ENCODE results near the gene OR2AT4.
"Not testable (repeated sequence)": the region's sequence is repeated elsewhere in the genome, so short reads cannot be mapped to it uniquely, and the experiment has no call there.

The OR2AT4 gene

GRCh38 chr11:75051043-75051442, 45.6 kb downstream of the OR2AT4 start:
- Histone ChIP-seq H3K27ac (ENCODE audit: insufficient read depth, low read length, poor library complexity, severe bottlenecking) (no peak overlapping the region), H3K9me3 (ENCODE audit: control insufficient read depth, low read length) (peaks cover 5% of the 10 kb centered on the region), H3K4me1 (ENCODE audit: control insufficient read depth, insufficient read depth, low read length, poor library complexity, severe bottlenecking) (no peaks in the 10 kb centered on the region)

GRCh38 chr11:75050516-75050915, 46.2 kb downstream of the OR2AT4 start:
- Histone ChIP-seq H3K9me3 (ENCODE audit: control insufficient read depth, low read length) (peaks cover 5% of the 10 kb centered on the region), H3K27ac (ENCODE audit: insufficient read depth, low read length, poor library complexity, severe bottlenecking) (no peak overlapping the region), H3K36me3 (ENCODE audit: control insufficient read depth, insufficient read depth, low read length) (no peaks in the 10 kb centered on the region), H3K4me1 (ENCODE audit: control insufficient read depth, insufficient read depth, low read length, poor library complexity, severe bottlenecking) (no peaks in the 10 kb centered on the region), H3K27me3 (replicated peaks; ENCODE audit: control insufficient read depth, insufficient read depth, low read length, poor library complexity, severe bottlenecking) (no peaks in the 10 kb centered on the region), H3K4me3 (ENCODE audit: insufficient read depth, low read depth, low read length, poor library complexity, severe bottlenecking) (no peak overlapping the region)
- DNase-seq, result no peak

More at GRCh38 chr11:75051043-75051442, 45.6 kb downstream of the OR2AT4 start:
- H3K4me3 ChIP-seq (ENCODE audit: insufficient read depth, low read depth, low read length, poor library complexity, severe bottlenecking), result no peak overlapping the region
- no peaks in the 10 kb centered on the region for H3K27me3 ChIP-seq (replicated peaks; ENCODE audit: control insufficient read depth, insufficient read depth, low read length, poor library complexity, severe bottlenecking)
- no peak for DNase-seq
- H3K36me3 ChIP-seq (ENCODE audit: control insufficient read depth, insufficient read depth, low read length), result no peaks in the 10 kb centered on the region

DNA sequence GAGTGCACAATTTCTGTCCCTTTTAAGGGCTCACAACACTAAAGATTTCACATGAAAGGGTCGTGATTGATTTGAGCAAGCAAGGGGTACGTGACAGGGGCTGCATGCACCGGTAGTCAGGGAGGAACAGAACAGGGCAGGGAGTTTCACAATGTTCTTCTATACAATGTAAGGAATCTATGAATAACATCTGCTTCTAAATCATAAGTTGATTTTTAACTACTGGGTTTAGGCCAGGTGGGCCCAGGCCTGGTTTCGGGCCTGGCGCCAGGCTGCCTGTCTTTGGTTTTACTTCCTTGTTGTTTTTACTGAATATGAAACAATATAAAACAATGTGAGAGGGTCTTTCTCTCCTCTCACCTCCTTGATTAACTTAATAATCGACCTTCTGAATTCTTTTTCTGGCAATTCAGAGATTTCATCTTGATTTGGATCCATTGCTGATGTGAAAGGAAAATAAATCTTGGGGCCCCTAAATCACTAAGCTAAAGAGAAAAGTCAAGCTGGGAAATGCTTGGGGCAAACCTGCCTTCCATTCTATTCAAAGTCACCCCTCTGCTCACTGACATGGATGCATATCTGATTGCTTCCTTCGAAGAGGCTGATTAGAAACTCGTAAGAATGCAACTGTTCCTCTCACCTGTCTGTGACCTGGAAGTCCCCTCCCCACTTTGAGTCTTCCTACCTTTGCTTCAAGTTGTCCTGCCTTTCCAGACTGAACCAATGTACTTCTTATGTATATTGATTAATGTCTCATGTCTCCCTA, 47.0 kb downstream of the OR2AT4 start:
- DNase-seq; H3K4me3 ChIP-seq (ENCODE audit: insufficient read depth, low read depth, low read length, poor library complexity, severe bottlenecking); H3K4me1 ChIP-seq (ENCODE audit: control insufficient read depth, insufficient read depth, low read length, poor library complexity, severe bottlenecking); H3K27me3 ChIP-seq (replicated peaks; ENCODE audit: control insufficient read depth, insufficient read depth, low read length, poor library complexity, severe bottlenecking); H3K9me3 ChIP-seq (ENCODE audit: control insufficient read depth, low read length); H3K27ac ChIP-seq (ENCODE audit: insufficient read depth, low read length, poor library complexity, severe bottlenecking); H3K36me3 ChIP-seq (ENCODE audit: control insufficient read depth, insufficient read depth, low read length): not testable (repeated sequence)

GRCh38 chr11:75047191-75047590, 49.5 kb downstream of the OR2AT4 start:
- H3K27me3 ChIP-seq (replicated peaks; ENCODE audit: control insufficient read depth, insufficient read depth, low read length, poor library complexity, severe bottlenecking), result no peaks in the 10 kb centered on the region
- no peaks in the 10 kb centered on the region for H3K4me1 ChIP-seq (ENCODE audit: control insufficient read depth, insufficient read depth, low read length, poor library complexity, severe bottlenecking)
- H3K36me3 ChIP-seq (ENCODE audit: control insufficient read depth, insufficient read depth, low read length), result no peaks in the 10 kb centered on the region
- DNase-seq, result no peak
- peaks cover under 1% of the 10 kb centered on the region for H3K9me3 ChIP-seq (ENCODE audit: control insufficient read depth, low read length)
- no peak overlapping the region for H3K27ac ChIP-seq (ENCODE audit: insufficient read depth, low read length, poor library complexity, severe bottlenecking)
- H3K4me3 ChIP-seq (ENCODE audit: insufficient read depth, low read depth, low read length, poor library complexity, severe bottlenecking), result no peak overlapping the region

DNA sequence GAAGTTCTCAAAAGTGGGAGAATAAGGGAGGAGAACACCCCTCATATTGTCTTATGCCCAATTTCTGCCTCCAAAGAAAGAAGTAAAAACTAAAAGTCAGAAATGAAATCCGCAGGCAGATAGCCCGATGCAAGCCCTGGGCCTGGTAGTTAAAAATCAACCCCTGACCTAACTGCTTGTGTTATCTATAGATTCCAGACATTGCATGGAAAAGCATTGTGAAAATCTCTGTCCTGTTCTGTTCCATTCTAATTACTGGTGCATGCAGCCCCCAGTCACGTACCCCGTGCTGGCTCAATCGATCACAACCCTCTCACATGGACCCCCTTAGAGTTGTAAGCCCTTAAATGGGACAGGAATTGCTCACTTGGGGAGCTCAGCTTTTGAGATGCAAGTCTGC, 50.0 kb downstream of the OR2AT4 start:
- not testable (repeated sequence) for H3K4me3 ChIP-seq (ENCODE audit: insufficient read depth, low read depth, low read length, poor library complexity, severe bottlenecking); H3K27ac ChIP-seq (ENCODE audit: insufficient read depth, low read length, poor library complexity, severe bottlenecking); H3K36me3 ChIP-seq (ENCODE audit: control insufficient read depth, insufficient read depth, low read length); H3K27me3 ChIP-seq (replicated peaks; ENCODE audit: control insufficient read depth, insufficient read depth, low read length, poor library complexity, severe bottlenecking); H3K9me3 ChIP-seq (ENCODE audit: control insufficient read depth, low read length); H3K4me1 ChIP-seq (ENCODE audit: control insufficient read depth, insufficient read depth, low read length, poor library complexity, severe bottlenecking); DNase-seq

- H3K4me3 ChIP-seq (ENCODE audit: insufficient read depth, low read depth, low read length, poor library complexity, severe bottlenecking); H3K27me3 ChIP-seq (replicated peaks; ENCODE audit: control insufficient read depth, insufficient read depth, low read length, poor library complexity, severe bottlenecking); H3K9me3 ChIP-seq (ENCODE audit: control insufficient read depth, low read length); H3K27ac ChIP-seq (ENCODE audit: insufficient read depth, low read length, poor library complexity, severe bottlenecking); H3K36me3 ChIP-seq (ENCODE audit: control insufficient read depth, insufficient read depth, low read length); H3K4me1 ChIP-seq (ENCODE audit: control insufficient read depth, insufficient read depth, low read length, poor library complexity, severe bottlenecking); DNase-seq: not testable (repeated sequence)
Measured at GRCh38 chr11:75044381-75045170, 52.1 kb downstream of the OR2AT4 start.

- not testable (repeated sequence) for H3K9me3 ChIP-seq (ENCODE audit: control insufficient read depth, low read length); H3K27me3 ChIP-seq (replicated peaks; ENCODE audit: control insufficient read depth, insufficient read depth, low read length, poor library complexity, severe bottlenecking); H3K36me3 ChIP-seq (ENCODE audit: control insufficient read depth, insufficient read depth, low read length); H3K27ac ChIP-seq (ENCODE audit: insufficient read depth, low read length, poor library complexity, severe bottlenecking); H3K4me3 ChIP-seq (ENCODE audit: insufficient read depth, low read depth, low read length, poor library complexity, severe bottlenecking); H3K4me1 ChIP-seq (ENCODE audit: control insufficient read depth, insufficient read depth, low read length, poor library complexity, severe bottlenecking); DNase-seq
Measured at GRCh38 chr11:75041821-75042220, 54.9 kb downstream of the OR2AT4 start.

DNA sequence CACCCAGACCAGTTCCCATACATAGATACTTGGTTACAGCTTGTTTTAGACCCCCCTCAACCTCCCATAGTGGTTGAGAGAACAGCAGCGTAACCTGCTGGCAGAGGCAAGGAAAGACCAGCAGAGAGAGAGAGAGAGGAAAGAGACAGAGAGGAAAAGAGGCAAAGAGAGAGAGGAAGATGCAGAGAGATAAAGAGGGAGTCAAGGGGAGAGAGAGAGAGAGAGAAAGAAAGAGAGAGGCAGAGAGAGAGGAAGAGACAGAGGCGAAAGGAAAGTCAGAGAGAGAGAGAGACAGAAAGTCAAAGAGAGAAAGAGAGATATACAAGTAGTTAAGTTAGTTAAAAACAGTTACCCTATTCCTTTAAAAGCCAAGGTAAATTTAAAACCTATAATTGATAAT, 55.4 kb downstream of the OR2AT4 start:
- no peaks in the 10 kb centered on the region for H3K27me3 ChIP-seq (replicated peaks; ENCODE audit: control insufficient read depth, insufficient read depth, low read length, poor library complexity, severe bottlenecking)
- no peaks in the 10 kb centered on the region for H3K4me1 ChIP-seq (ENCODE audit: control insufficient read depth, insufficient read depth, low read length, poor library complexity, severe bottlenecking)
- H3K27ac ChIP-seq (ENCODE audit: insufficient read depth, low read length, poor library complexity, severe bottlenecking), result no peak overlapping the region
- no peaks in the 10 kb centered on the region for H3K36me3 ChIP-seq (ENCODE audit: control insufficient read depth, insufficient read depth, low read length)
- no peaks in the 10 kb centered on the region for H3K9me3 ChIP-seq (ENCODE audit: control insufficient read depth, low read length)
- DNase-seq, result no peak
- no peak overlapping the region for H3K4me3 ChIP-seq (ENCODE audit: insufficient read depth, low read depth, low read length, poor library complexity, severe bottlenecking)

- H3K9me3 ChIP-seq (ENCODE audit: control insufficient read depth, low read length), result no peaks in the 10 kb centered on the region
- no peaks in the 10 kb centered on the region for H3K4me1 ChIP-seq (ENCODE audit: control insufficient read depth, insufficient read depth, low read length, poor library complexity, severe bottlenecking)
- no peak overlapping the region for H3K4me3 ChIP-seq (ENCODE audit: insufficient read depth, low read depth, low read length, poor library complexity, severe bottlenecking)
- no peak overlapping the region for H3K27ac ChIP-seq (ENCODE audit: insufficient read depth, low read length, poor library complexity, severe bottlenecking)
- DNase-seq, result no peak
- H3K27me3 ChIP-seq (replicated peaks; ENCODE audit: control insufficient read depth, insufficient read depth, low read length, poor library complexity, severe bottlenecking), result no peaks in the 10 kb centered on the region
- H3K36me3 ChIP-seq (ENCODE audit: control insufficient read depth, insufficient read depth, low read length), result no peaks in the 10 kb centered on the region
Measured at GRCh38 chr11:75040167-75040770, 56.4 kb downstream of the OR2AT4 start.
